Psoas muscle (tissue), 8 donors: Measurements from ENCODE around the gene MAPK10. TPM values are rescaled to one million over a fixed set of nuclear protein-coding genes. Genes with fewer than 3 reads are reported as not detected.

Source experiments
- ATAC-seq, 4 donors: fragments of 200-7000 bp; cut with Tn5 transposase; one replicate each; pipeline ENCODE4 v1.9.1; 2020; ENCODE audit warnings: moderate library complexity in 3 of 4, mild to moderate bottlenecking in 2 of 4
- DNase-seq, 2 donors: peaks; one replicate each; pipeline ENCODE4 v3.0.0-alpha.2; 2020
- H3K27ac ChIP-seq: fragments of 200-600 bp; one replicate; pipeline ENCODE4 v1.8.0; 2022
- H3K27me3 ChIP-seq, 3 donors: fragments of 200-600 bp in 1 of 3; one replicate each; pipeline versions ENCODE4 v1.6.1 to v1.8.0; 2013 to 2022; ENCODE audit warnings: low read length in 2 of 3, mild to moderate bottlenecking in 2 of 3, moderate library complexity in 1 of 3; ENCODE audit not compliant: insufficient read depth in 3 of 3
- H3K36me3 ChIP-seq, 2 donors: fragments of 200-600 bp in 1 of 2; one replicate each; pipeline versions ENCODE4 v1.6.1 to v1.8.0; 2013 to 2022; ENCODE audit warnings: low read depth in 1 of 2, mild to moderate bottlenecking in 1 of 2, moderate library complexity in 1 of 2; ENCODE audit not compliant: insufficient read depth in 1 of 2
- H3K4me1 ChIP-seq: fragments of 200-600 bp; one replicate; pipeline ENCODE4 v1.8.0; 2022
- H3K4me3 ChIP-seq: fragments of 200-600 bp; one replicate; pipeline ENCODE4 v1.8.0; 2022; ENCODE audit warnings: mild to moderate bottlenecking
- H3K9me3 ChIP-seq: fragments of 200-600 bp; one replicate; pipeline ENCODE4 v1.8.0; 2022
- CTCF ChIP-seq: fragments of 200-600 bp; IDR thresholded peaks from one replicate; pipeline ENCODE4 v1.8.0; 2022; ENCODE audit warnings: antibody characterized with exemption
- WGBS, 3 donors: extraction: QIAGEN DNeasy Blood & Tissue Kit; methylation state at CpG; one replicate each; pipeline versions ENCODE4 v1.1.6 to v1.1.7; 2013; 5-methylcytosine and 5-hydroxymethylcytosine counted together
- intact Hi-C, 2 donors: fragments of 100-400 bp; cut with DNase I; formaldehyde crosslinking; loops; one replicate each; pipeline versions ENCODE4 v1.11.0 to v1.14.2; 2022
- polyA plus RNA-seq, 3 donors: library from polyadenylated mRNA; stranded (reverse); fragments of 200-250 nt; gene quantifications; one replicate each; pipeline ENCODE4 v1.2.3, GENCODE V29; 2013
- total RNA-seq, 4 donors: library from RNA; stranded (reverse); fragmentation: NEBNext Ultra II Directional in 2 of 4; extraction: Animal tissue kit (Norgen Biotek cat#: 25700) in 2 of 4; gene quantifications; one replicate each; pipeline versions ENCODE4 v1.2.1 to v1.2.4, GENCODE V29; 2021 to 2023
- donor health status: healthy with polysubstance abuse.
- donor health status: DM: no; HTN: no; CAD: no; lungs with moderate emphysema.
- donor health status: Bipolar disorder and iron deficiency.
- donor health status: healthy.
- donor health status: DM: yes; HTN: yes; CAD: no.
- donor health status: DM: no; HTN: no; CAD: no.
- donor health status: DM: no; HTN: no; CAD: no.
- donor health status: DM: yes; HTN: yes; CAD: no.

Gene MAPK10
- total and polyA plus RNA-seq, 7 donors, result 0.22 to 7.6 (median 1.3) TPM

DNA sequence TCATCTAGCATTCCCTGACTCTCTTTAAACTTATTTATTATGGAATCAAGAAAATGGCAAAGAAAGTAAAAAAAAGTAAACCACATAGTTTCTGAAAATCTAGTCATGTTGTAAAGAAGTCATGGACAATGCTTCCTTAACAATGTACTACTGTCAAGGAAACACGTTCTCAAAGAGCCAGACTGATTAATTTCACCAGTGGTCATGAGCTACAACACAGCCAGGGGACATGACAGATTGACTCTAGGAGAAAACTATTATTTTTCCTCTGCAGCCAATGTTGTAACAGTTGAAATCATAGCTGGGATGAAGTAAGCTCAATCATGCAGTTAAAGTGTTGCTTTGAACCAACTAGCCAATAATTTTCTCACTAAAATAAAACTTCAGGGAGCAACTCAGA is 109.2 kb downstream of the MAPK10 start:
- H3K27ac ChIP-seq, result no peak overlapping the region
- H3K9me3 ChIP-seq, result no peaks in the 10 kb centered on the region
- no peaks in the 10 kb centered on the region for H3K36me3 ChIP-seq
- DNase-seq, result no peak
- no peak for ATAC-seq
- 40 to 67% (median 58%) methylated on average over 1 of the region's 1 CpG for WGBS, 3 donors
- no peaks in the 10 kb centered on the region for H3K27me3 ChIP-seq
- H3K4me3 ChIP-seq, result no peak overlapping the region
- intact Hi-C loops, result no loop called here
- TF ChIP-seq CTCF, result no peak
- H3K4me1 ChIP-seq, result no peaks in the 10 kb centered on the region

- Histone ChIP-seq H3K27me3 (no peaks in the 10 kb centered on the region), H3K9me3 (no peaks in the 10 kb centered on the region), H3K36me3 (no peaks in the 10 kb centered on the region), H3K4me3 (no peak overlapping the region), H3K27ac (no peak overlapping the region), H3K4me1 (no peaks in the 10 kb centered on the region)
- DNase-seq, result no peak
- intact Hi-C loops, result no loop called here
- no peak for ATAC-seq
- WGBS, 3 donors, result 71 to 97% (median 93%) methylated on average over 1 of the region's 1 CpG
- no peak for TF ChIP-seq CTCF
Observed at GRCh38 chr4:86250006-86250405, 109.8 kb downstream of the MAPK10 start.

GRCh38 chr4:86249074-86249473 is 110.8 kb downstream of the MAPK10 start:
- no peak overlapping the region for H3K4me3 ChIP-seq
- no peaks in the 10 kb centered on the region for H3K36me3 ChIP-seq
- H3K9me3 ChIP-seq, result no peaks in the 10 kb centered on the region
- ATAC-seq (no peak), DNase-seq (no peak)
- no peaks in the 10 kb centered on the region for H3K27me3 ChIP-seq
- no peak overlapping the region for H3K27ac ChIP-seq
- no peak for TF ChIP-seq CTCF
- no peaks in the 10 kb centered on the region for H3K4me1 ChIP-seq
- WGBS, 3 donors, result 78 to 88% (median 85%) methylated on average over 2 of the region's 2 CpGs
- intact Hi-C loops, result no loop called here

DNA sequence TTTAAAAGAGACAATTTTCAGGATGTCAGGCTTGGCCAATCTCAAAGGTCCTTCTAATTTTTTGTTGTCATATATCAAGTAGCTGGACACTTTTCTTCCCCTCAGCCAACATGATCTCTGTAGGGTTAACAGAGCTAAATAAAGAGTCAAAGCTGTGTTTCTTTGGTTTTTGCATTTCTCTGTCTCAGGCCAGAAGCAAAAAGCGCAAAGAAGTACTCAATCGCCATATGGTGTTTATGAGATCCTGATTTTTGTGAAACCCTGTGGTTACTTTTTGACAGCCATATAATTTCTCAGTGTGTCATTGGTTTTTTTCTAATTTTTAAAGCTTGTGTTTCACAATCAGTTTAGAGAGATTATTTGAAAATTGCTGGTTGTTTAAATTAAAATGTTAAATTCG is 111.9 kb downstream of the MAPK10 start:
- no peak for TF ChIP-seq CTCF
- Histone ChIP-seq H3K9me3 (no peaks in the 10 kb centered on the region), H3K27me3 (no peaks in the 10 kb centered on the region), H3K4me3 (no peak overlapping the region), H3K4me1 (no peaks in the 10 kb centered on the region), H3K27ac (no peak overlapping the region), H3K36me3 (no peaks in the 10 kb centered on the region)
- intact Hi-C loops, result no loop called here
- ATAC-seq, result no peak
- no peak for DNase-seq
- WGBS, 3 donors, result 86 to 91% (median 89%) methylated on average over 3 of the region's 3 CpGs

DNA sequence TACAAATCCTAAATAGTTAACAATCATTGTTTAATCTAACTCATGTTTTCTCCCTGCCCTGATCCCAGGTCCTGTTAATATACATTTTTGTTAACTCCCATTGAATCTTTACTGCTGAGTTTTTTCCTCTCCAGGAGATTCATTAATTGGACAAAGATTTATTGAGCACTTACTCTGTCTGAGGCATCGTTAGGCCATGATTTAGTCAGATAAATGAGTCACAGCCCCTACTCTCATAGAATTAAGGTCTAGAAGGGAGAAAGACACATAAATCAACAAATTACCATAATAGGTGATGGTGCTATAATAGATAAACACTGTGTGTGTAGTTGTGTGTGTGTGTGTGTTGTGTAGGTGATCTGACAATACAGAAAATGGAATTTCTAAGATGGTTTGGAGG is 112.5 kb downstream of the MAPK10 start:
- no peak for ATAC-seq
- no peaks in the 10 kb centered on the region for H3K36me3 ChIP-seq

More for the DNA sequence above, 112.5 kb downstream of the MAPK10 start:
- peaks cover 0 to under 1% (median 0%) of the 10 kb centered on the region in 3 donors for H3K27me3 ChIP-seq
- H3K4me1 ChIP-seq, result no peaks in the 10 kb centered on the region
- no peak overlapping the region for H3K27ac ChIP-seq
- TF ChIP-seq CTCF, result no peak
- WGBS, 3 donors, result 38 to 61% (median 40%) methylated on average over 1 of the region's 1 CpG
- DNase-seq, result no peak
- no peak overlapping the region for H3K4me3 ChIP-seq
- intact Hi-C loops, result no loop called here
- H3K9me3 ChIP-seq, result no peaks in the 10 kb centered on the region
